NB4 (cell line): ENCODE measurements around the gene LIN37.

Experiments
- DNase-seq: peaks from one replicate; pipeline ENCODE4 v3.0.0; 2010; ENCODE audit warnings: low read depth
- H3K4me3 ChIP-seq: one replicate; pipeline ENCODE4 v1.5.1; 2011; ENCODE audit warnings: mild to moderate bottlenecking, low read depth, low read length, moderate library complexity
- CTCF ChIP-seq: IDR thresholded peaks from one replicate; pipeline ENCODE4 v1.5.1; 2012; ENCODE audit warnings: low read depth, low read length
- MAX ChIP-seq: IDR thresholded peaks from 2 replicates; pipeline ENCODE4 v1.6.1; 2011; ENCODE audit warnings: low read depth, low read length
- MYC ChIP-seq: IDR thresholded peaks from 2 replicates; pipeline ENCODE4 v1.6.1; 2011; ENCODE audit warnings: low read depth, low read length
- POLR2A ChIP-seq: IDR thresholded peaks from 2 replicates; pipeline ENCODE4 v1.6.1; 2011; ENCODE audit warnings: mild to moderate bottlenecking; ENCODE audit not compliant: insufficient read length; ENCODE audit errors: extremely low read depth

Gene LIN37

GRCh38 chr19:35715355-35715809, 33.0 kb upstream of the LIN37 start:
- DNase-seq: no peak
- no peak overlapping the region for H3K4me3 ChIP-seq
- TF ChIP-seq CTCF: no peak
- TF ChIP-seq MAX: no peak
- no peak for TF ChIP-seq MYC
- TF ChIP-seq POLR2A: no peak

- TF ChIP-seq MYC: no peak; the same call in 1 of the 2 replicates
- TF ChIP-seq POLR2A: peak; percentile 11
- TF ChIP-seq MAX: peak; percentile 80
- no peak for TF ChIP-seq CTCF
- peak overlapping the region; percentile 54 for H3K4me3 ChIP-seq
- DNase-seq: peak; percentile 7
These were observed 32.2 kb upstream of the LIN37 start for GRCh38 chr19:35715981-35716800.

GRCh38 chr19:35716801-35717664, 31.3 kb upstream of the LIN37 start:
- peak; percentile 85 for DNase-seq
- peak overlapping the region; percentile 54 for H3K4me3 ChIP-seq
- TF ChIP-seq MYC (peak; percentile 41; the same call in 1 of the 2 replicates), POLR2A (peak; percentile 2), MAX (peak; percentile 17; the same call in 1 of the 2 replicates), CTCF (peak; percentile 48)

GRCh38 chr19:35717665-35718344, 30.6 kb upstream of the LIN37 start, which contains the start of gene KMT2B:
KMT2B (plus strand) TSS chr19:35718003; CDS start chr19:35718019, 16 bp downstream.
- TF ChIP-seq CTCF (no peak), POLR2A (peak; percentile 9)
- peak; percentile 94 for DNase-seq
- peak within 1 kb of the TSS; percentile 76 for H3K4me3 ChIP-seq

GRCh38 chr19:35718345-35719041, 29.9 kb upstream of the LIN37 start:
- DNase-seq: peak; percentile 42
- TF ChIP-seq MAX (no peak), POLR2A (peak; percentile 3)
- peak overlapping the region; percentile 76 for H3K4me3 ChIP-seq
